ENCODE data around the gene MLLT6. TPM values are rescaled to one million over a fixed set of nuclear protein-coding genes. Genes with fewer than 3 reads are reported as not detected.

The MLLT6 gene
- total RNA-seq (2022; extraction: Qiagen RNA extraction; ENCODE audit: low read depth), result 18.0 to 37.0 TPM (median 33.1 TPM) in 5 replicates

DNA sequence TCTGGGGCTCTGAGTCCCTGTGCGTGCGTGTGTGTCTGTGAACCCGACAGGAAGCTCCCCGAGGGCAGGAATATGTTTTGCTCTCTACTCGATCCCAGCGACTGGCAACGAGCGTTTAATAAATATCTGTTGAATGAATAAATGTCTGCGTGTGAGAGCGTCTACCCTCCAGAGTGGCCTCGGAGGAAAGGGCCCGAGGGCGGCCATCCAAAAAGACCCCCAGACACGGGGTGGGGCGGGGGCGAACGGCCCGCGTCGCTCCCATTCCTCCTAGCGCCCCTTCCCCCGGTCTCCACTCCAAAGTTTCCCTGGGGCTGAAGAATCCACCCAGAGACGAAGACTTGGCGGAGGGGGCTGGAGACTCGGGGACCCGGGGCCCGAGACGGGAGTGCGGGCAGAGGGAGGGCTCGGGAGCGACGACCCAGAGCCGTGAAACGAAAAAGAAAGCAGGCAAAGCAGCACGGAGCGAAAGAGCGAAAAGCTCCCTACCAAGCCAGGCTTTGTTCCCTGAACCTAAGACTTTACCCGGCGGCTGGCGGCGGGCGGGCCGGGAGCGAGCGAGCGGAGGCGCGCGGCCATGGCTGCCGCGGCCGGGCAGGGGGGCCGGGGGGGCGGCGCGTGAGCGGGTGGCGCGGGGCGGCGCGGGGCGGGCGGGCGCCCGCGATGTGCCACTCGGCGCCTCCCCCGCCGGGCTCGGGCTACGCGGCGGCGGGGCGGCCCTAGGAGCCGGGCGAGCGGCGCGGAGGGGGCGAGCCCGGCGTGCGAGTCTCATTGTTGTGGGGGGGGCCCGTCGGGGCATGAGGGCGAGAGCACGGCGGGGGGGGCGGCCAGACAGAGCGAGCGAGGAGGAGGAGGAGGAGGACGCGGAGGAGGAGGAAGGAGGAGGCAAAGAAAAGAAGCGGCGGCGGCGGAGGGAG lies at the start of gene MLLT6:
Gene MLLT6 (plus strand): TSS at position 668 of the 917 bp plus-strand sequence. CDS start 360 bp downstream, outside the sequence.

GRCh38 chr17:38674749-38675615 lies 30.1 kb upstream of the MLLT6 start, which contains the start of gene EPOP:
TSS of gene EPOP (minus strand) at chr17:38674957. CDS start at chr17:38674495, 462 bp downstream.

GRCh38 chr17:38729886-38730525 lies 24.9 kb downstream of the MLLT6 start, which contains the start of gene CISD3:
TSS of gene CISD3 (plus strand) at chr17:38730341. CDS start at chr17:38730359, 18 bp downstream.

GRCh38 chr17:38748149-38748891 lies 43.2 kb downstream of the MLLT6 start, which contains the start of gene PCGF2:
TSS of gene PCGF2 (minus strand) at chr17:38748336. CDS start at chr17:38740402, 7,934 bp downstream.

DNA sequence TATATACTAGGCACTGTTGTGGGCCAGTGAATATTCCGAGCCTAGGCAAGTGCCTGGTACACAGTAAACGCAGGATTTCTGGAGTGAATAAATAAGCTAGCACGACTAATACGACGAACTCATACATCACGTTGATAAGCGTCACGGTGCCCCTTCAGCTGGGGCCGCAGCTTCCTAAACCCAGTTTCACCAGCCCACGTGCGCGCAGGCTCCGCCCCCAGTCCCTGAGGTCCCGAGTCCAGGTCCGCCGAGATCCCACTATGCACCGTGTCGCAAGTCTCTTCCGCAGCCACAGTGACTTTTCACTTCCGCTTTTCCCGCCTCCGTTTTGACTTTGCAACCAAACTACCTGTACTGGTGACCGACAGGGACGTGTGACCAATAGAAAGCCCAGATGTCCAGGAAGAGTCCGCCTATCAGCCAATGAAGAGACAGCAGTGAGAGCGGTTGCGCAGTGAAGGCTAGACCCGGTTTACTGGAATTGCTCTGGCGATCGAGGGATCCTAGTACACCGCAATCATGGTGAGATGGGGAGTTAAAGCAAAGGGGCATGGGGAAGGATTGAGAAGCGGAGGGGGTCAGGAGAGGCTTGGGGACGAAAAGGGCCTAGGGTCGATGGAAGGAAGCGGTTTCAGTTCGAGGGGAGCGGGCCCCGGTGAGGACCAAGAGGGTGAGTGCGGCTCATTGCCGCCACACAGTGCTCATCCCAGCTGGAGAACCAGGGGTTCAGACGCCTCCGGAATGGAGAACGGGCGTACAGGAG lies 47.4 kb downstream of the MLLT6 start, which contains the start of gene PSMB3:
Gene PSMB3 (plus strand): TSS at position 434 of the 763 bp plus-strand sequence. CDS start 86 bp downstream, at position 520.

Other genes starting within 250 kb of the MLLT6 start
- gene SRCIN1, start 99.3 kb upstream of the MLLT6 start, total RNA-seq (2022; extraction: Qiagen RNA extraction; ENCODE audit: low read depth), result 0.84 to 4.3 TPM (median 2.4 TPM) in 5 replicates
- 10.9 to 15.5 TPM (median 13.1 TPM) in 5 replicates for gene EPOP, start 30.3 kb upstream of the MLLT6 start, total RNA-seq (2022; extraction: Qiagen RNA extraction; ENCODE audit: low read depth)
- gene CISD3, start 25.1 kb downstream of the MLLT6 start, total RNA-seq (2022; extraction: Qiagen RNA extraction; ENCODE audit: low read depth), result 50.8 to 89.6 TPM (median 85.2 TPM) in 5 replicates
- gene PCGF2, start 43.1 kb downstream of the MLLT6 start, total RNA-seq (2022; extraction: Qiagen RNA extraction; ENCODE audit: low read depth), result 33.0 to 67.7 TPM (median 64.3 TPM) in 5 replicates
- gene PSMB3, start 47.5 kb downstream of the MLLT6 start, total RNA-seq (2022; extraction: Qiagen RNA extraction; ENCODE audit: low read depth), result 318 to 508 TPM (median 418 TPM) in 5 replicates
- gene PIP4K2B, start 94.3 kb downstream of the MLLT6 start, total RNA-seq (2022; extraction: Qiagen RNA extraction; ENCODE audit: low read depth), result 33.4 to 50.7 TPM (median 44.7 TPM) in 5 replicates
- 20.9 to 31.1 TPM (median 21.2 TPM) in 5 replicates for gene CWC25, start 120.0 kb downstream of the MLLT6 start, total RNA-seq (2022; extraction: Qiagen RNA extraction; ENCODE audit: low read depth)
- gene RPL23, start 148.4 kb downstream of the MLLT6 start, total RNA-seq (2022; extraction: Qiagen RNA extraction; ENCODE audit: low read depth), result 2,424 to 2,901 TPM (median 2,516 TPM) in 5 replicates
- 227 to 289 TPM (median 271 TPM) in 5 replicates for gene LASP1, start 164.8 kb downstream of the MLLT6 start, total RNA-seq (2022; extraction: Qiagen RNA extraction; ENCODE audit: low read depth)

Measured in A549 treated with ZK216348 at 1 μM for 4 hours (cell line).